NCI-H1417 (cell line): ENCODE data around the gene ADIPOR1.
"Not testable (repeated sequence)": the region's sequence is repeated elsewhere in the genome, so short reads cannot be mapped to it uniquely, and the experiment has no call there.

Source experiments
- DNase-seq, 3 experiments: peaks; one replicate each; lab custom pipeline; 2025; lab: John Stamatoyannopoulos, UW

The ADIPOR1 gene

DNA sequence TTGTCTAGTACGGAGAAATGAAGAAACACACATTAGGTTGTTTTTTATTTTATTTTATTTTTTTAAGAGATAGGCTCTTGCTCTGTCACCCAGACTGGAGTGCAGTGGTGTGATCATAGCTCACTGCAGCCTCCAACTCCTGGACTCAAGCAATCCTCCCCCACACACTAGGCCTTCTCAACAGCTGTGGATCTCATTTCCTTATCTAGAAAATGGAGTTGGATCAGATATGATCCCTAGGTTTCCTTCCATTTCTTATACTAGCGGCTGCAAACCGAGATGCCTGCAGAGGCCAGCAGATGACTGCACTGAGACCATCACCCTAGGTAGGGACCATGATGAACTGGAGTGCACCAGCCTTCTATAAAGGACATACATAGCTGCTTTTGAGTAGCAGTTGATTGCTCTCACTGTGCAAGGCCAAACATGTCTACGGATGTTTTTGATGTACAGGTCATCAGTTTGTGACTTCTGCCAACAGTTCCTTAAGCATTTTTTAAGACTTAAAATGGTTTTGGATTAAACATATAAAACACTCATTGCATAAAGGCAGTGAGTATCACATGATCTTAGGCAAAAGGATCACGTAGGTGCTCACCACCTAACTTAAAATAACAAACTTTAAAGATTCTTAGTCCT, 19.7 kb downstream of the ADIPOR1 start:
- DNase-seq = no peak

DNA sequence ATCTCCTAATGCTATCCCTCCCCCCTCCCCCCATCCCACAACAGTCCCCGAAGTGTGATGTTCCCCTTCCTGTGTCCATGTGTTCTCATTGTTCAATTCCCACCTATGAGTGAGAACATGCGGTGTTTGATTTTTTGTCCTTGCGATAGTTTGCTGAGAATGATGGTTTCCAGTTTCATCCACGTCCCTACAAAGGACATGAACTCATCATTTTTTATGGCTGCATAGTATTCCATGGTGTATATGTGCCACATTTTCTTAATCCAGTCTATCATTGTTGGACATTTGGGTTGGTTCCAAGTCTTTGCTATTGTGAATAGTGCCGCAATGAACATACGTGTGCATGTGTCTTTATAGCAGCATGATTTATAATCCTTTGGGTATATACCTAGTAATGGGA, 21.7 kb downstream of the ADIPOR1 start:
- DNase-seq = not testable (repeated sequence)

DNA sequence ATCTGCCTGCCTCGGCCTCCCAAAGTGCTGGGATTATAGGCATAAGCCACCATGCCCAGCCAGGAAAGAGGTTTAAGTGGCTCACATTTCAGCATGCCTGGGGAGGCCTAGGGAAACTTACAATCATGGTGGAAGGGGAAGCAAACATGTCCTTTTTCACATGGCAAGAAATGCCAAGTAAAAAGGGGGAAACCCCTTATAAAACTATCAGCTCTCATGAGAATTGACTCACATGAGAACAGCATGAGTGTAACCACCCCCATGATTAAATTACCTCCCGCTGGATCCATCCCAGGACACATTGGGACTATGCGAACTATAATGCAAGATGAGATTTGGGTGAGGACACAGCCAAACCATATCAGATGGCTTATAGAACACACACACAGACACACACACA, 22.3 kb downstream of the ADIPOR1 start:
- DNase-seq = no peak

DNA sequence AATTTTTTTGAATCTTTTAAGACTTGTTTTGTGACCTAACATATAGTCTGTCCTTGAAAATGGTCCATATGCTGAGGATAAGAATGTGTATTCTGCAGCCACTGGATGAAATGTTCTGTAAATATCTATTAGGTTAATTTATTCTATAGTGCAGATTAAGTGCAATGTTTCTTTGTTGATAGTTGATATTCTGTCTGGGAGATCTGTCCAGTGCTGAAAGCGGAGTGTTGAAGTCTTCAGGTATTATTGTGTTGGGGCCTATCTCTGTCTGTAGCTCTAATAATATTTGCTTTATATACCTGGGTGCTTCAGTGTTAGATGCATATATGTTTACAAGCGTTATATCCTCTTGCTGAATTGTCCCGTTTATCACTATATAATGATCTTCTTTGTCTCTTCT, 23.4 kb downstream of the ADIPOR1 start:
- DNase-seq = no peak

DNA sequence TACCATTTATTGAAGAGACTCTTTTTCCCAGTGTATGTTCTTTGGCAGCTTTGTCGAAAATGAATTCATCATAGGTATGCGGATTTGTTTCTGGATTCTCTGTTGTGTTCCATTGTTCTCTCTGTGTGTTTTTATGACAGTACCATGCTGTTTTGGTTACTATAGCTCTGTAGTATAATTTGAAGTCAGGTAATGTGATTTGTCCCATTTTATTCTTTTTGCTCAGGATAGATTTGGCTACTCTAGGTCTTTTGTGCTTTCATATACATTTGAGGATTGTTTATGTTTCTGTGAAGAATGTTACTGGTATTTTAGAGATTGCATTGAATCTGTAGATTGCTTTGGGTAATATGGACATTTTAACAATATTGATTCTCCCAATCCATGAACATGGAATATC, 25.6 kb downstream of the ADIPOR1 start:
- DNase-seq = no peak

DNA sequence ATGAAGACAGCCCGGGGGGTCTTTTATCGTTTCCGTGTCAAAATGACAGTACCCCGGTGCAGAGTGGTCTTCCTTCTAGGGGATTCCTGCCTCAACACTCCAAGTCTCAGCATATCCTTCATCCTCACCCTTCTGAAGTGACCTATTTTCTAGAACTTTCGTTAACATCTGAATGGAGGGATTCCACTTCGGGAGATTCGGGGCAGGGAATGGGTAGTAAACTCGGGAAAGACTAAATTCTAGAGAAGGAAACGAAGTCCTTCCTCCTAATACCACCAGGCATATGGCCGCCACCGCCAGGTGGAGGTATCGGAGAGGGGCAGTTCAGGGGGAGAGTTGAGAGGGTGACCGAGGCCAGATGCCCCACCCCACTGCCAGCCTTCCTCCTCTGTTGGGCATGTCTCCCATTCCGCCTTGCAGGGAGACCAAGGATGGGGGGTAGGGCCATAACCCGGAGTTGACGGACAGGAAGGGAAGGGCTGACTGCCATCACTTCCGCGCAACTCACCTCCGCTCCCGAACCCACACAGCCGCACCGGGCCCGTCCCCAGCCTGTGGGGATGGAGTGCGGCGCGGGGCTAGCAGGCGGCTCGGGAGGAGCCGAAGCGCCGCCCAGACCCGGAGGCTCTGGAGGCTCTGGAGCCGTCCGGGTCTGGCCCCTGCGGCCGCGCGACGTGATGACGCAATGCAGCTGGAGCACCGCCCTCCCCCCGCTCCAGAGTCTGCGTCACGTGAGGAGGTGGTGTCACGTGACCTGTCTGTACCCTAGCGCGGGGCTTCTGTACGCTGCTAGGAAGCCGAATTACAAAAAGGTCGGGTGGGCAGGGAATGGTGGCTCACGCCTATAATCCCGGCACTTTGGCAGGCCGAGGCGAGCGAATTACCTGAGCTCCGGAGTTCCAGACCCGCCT, 31.3 kb downstream of the ADIPOR1 start, which contains the start of gene KLHL12:
Gene KLHL12 (minus strand): TSS at position 654 of the 911 bp plus-strand sequence. CDS start 2,072 bp downstream, outside the sequence.
- peak; percentile 97 to 100 (median 98) for DNase-seq

DNA sequence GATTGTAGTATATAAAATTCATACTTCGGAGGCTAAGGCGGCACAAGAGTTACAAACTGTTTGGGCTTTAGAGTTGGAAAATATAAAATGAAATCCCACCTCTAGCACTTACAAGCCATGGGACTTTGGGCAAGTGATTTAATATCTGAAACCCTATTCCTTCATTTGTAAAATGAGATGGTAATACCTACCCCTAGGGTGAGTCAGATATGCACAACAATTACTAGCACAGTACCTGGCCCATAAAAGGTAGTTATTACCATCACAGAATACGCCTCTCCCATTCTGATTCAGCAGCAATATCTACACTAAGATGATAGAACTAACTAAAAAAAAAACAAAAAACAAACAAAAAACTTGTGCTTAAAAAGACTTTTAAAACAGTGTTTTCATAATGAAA, 34.6 kb downstream of the ADIPOR1 start:
- DNase-seq = peak in 2 of 3 experiments; percentile 15 to 64

DNA sequence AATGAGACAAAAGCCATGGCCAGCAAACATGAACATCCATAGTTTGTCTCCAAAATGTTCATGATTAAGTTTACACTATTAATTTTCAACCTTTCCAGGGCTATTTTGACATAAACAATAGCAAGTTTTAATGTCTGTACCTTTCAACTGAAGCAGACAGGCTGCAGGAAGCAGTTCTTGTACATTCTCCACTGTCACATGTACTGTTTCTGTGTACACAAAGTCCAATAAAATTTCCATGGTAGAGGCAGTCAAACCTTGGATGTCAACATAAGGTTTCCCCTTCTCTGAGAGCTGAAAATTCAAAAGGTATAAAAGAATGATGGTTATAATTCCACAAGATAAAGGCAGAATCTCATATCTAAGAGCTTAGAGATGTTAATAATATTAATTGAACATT, 38.5 kb downstream of the ADIPOR1 start:
- no peak for DNase-seq

DNA sequence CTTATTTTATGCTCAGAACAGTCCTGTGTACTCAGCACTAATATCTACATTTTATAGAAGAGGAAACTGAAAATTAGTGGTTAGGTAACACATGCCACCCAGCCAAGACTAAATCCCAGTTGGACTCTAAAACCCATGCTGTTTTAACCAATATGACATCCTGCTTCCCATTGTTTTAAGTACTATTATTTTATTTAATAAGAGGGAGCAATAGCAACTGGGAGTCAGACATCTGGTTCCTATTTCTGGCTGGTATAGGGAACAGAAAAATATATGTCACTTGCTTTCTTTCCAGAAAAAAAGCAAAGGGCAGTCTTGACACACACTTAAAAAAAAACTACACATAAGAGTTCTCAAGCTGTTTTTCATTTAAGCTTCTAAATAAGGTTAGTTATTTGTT, 43.0 kb downstream of the ADIPOR1 start:
- DNase-seq = peak in 2 of 3 experiments; percentile 29 to 76

DNA sequence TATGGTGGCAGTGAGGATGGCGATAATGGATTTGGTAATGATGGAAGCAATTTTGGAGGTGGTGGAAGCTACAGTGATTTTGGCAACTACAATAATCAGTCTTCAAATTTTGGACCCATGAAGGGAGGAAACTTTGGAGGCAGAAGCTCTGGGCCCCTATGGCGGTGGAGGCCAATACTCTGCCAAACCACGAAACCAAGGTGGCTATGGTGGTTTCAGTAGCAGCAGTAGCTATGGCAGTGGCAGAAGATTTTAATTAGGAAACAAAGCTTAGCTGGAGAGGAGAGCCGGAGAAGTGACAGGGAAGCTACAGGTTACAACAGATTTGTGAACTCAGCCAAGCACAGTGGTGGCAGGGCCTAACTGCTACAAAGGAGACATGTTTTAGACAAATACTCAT, 45.6 kb downstream of the ADIPOR1 start:
- not testable (repeated sequence) for DNase-seq

DNA sequence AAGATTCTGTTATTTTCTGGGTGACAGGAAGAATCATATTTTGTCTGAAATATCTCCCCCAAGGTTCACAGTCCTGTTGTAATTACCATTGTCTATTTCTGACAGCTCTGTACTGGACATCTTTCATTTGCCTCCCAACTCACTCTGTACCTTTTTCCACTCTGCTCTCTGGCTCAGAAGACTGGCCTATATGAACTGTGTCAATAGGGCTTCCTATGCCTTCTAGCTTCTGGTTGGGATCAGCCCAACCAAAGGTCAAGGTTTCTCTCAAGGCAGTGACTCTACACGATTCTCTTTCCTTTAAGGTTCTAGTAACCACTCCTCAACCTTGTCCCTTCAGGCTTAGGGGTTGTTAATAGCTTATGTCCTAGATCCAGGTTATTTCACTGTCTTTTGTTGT, 48.6 kb downstream of the ADIPOR1 start:
- no peak for DNase-seq

DNA sequence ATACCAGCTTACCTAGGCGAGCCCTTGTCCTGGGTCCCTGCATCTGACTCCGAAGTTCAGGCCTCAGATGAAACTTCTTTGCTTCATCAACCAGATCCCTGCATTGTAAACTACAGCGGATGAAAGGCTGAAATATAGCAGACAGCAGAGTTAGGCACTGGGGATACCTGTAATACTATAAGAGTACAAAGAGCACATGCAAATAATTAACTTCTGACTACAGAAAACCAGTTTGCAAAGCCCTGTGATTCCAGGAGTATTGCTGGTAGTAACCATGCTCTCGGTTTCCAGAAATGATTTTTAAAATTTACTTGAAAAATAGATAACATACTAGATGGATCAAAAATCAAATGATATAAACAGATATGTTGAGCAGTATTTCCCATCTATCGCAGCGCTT, 49.1 kb downstream of the ADIPOR1 start:
- no peak for DNase-seq

DNA sequence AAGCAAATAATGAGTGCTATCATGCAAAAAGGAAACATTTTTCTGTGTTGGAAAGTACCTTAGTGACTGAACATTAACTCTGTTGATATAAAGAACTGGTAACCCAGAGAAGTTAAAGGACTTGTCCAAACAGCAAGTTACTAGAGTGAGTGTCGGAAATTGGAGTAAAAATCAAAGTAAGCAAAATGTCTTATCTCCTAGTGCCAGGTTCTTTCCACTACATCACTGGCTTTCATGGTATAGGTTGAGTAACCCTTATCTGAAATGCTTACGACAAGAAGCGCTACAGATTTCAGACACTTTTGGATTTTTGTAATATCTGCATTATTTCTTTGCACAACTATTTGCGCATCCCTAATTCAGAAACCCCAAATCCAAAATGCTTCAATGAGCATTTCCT, 52.8 kb downstream of the ADIPOR1 start:
- no peak for DNase-seq

DNA sequence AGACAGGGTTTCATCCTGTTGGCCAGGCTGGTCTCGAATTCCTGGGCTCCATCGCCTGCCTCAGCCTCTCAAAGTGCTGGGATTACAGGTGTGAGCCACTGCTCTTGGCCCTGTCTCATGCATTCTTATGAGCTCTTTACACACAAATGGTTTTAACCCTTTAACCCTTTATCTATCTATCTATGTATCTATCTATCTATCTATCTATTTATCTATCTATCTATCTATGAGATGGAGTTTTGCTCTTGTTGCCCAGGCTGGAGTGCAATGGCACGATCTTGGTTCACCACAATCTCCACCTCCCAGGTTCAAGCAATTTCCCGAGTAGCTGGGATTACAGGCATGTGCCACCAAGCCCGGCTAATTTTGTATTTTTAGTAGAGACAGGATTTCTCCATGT, 54.3 kb downstream of the ADIPOR1 start:
- not testable (repeated sequence) for DNase-seq

DNA sequence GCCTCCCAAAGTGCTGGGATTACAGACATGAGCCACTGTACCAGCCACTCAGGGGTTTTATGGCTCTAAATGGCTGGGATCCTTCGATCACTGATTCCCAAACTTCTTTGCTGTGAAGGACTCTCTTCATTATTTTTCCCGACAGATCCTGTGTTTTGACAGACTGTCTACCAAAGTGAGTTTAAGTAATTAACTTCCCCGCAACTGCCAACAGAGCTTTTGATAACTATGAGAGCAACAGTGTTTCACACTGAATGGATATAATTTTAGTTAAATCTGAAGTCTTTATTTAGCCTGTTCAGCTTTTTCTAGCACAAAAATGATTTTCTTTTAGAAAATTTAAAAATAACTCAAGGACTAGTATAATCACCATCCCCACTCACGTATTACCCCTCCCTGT, 56.6 kb downstream of the ADIPOR1 start:
- DNase-seq = no peak

DNA sequence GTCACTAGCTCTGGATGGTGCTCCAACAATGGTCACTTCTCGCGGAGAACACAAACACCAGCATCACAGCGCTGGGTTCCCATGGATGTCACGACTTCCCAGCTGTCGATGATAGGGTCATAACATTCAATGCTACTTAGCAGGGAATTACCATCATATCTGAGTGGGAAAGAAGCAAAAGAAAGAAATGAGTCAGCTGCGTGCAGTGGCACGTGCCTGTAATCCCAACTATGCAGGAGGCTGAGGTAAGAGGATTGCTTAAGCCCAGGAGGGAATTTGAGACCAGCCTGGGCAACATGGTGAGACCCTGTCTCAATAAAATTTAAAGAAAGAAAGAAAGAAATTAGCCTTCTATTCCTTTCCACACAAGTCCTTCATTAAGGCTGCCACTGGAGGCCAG, 65.6 kb downstream of the ADIPOR1 start:
- no peak for DNase-seq
